NB4 (cell line): ENCODE results near the gene AMIGO1.

Experiments
- MYC ChIP-seq: IDR thresholded peaks from 2 replicates; pipeline ENCODE4 v1.6.1; 2011; ENCODE audit warnings: low read depth, low read length
- POLR2A ChIP-seq: IDR thresholded peaks from 2 replicates; pipeline ENCODE4 v1.6.1; 2011; ENCODE audit warnings: mild to moderate bottlenecking; ENCODE audit not compliant: insufficient read length; ENCODE audit errors: extremely low read depth
- TF ChIP-seq, protein P1 (sequence below): IDR thresholded peaks from one replicate; pipeline ENCODE4 v1.5.1; 2012; ENCODE audit warnings: low read depth, low read length

GRCh38 chr1:109501644-109502363 is 7.7 kb downstream of the AMIGO1 start:
- TF ChIP-seq, protein P1, sequence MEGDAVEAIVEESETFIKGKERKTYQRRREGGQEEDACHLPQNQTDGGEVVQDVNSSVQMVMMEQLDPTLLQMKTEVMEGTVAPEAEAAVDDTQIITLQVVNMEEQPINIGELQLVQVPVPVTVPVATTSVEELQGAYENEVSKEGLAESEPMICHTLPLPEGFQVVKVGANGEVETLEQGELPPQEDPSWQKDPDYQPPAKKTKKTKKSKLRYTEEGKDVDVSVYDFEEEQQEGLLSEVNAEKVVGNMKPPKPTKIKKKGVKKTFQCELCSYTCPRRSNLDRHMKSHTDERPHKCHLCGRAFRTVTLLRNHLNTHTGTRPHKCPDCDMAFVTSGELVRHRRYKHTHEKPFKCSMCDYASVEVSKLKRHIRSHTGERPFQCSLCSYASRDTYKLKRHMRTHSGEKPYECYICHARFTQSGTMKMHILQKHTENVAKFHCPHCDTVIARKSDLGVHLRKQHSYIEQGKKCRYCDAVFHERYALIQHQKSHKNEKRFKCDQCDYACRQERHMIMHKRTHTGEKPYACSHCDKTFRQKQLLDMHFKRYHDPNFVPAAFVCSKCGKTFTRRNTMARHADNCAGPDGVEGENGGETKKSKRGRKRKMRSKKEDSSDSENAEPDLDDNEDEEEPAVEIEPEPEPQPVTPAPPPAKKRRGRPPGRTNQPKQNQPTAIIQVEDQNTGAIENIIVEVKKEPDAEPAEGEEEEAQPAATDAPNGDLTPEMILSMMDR = no peak
- no peak for TF ChIP-seq POLR2A
- TF ChIP-seq MYC = no peak; the same call in 1 of the 2 replicates
